A549 (cell line): Measurements from ENCODE around the gene SCAMP1. TPM values are rescaled to one million over a fixed set of nuclear protein-coding genes. Genes with fewer than 3 reads are reported as not detected.

Source experiments
- ATAC-seq, 2 experiments: fragments of 200-7000 bp in 1 of 2; fragments of >200 bp in 1 of 2; cut with Nextera tagmentation in 1 of 2; cut with Tn5 transposase in 1 of 2; 3 replicates each; pipeline versions ENCODE4 v1.8.0 to v1.9.1; 2018 to 2020; ENCODE audit warnings: mild to moderate bottlenecking in 1 of 2, moderate library complexity in 1 of 2
- CTCF ChIA-PET: fragments of 300-600 bp; sonication (Branson Sonifier 250); formaldehyde crosslinking; extraction: SDS; loops from one replicate; lab custom pipeline; 2021; ENCODE audit warnings: antibody characterized with exemption, inconsistent platforms; lab: Yijun Ruan, JAX
- POLR2A ChIA-PET: fragments of 350-600 bp; formaldehyde crosslinking; extraction: SDS; loops from one replicate; lab custom pipeline; 2021; ENCODE audit warnings: antibody characterized with exemption, inconsistent platforms; lab: Yijun Ruan, JAX
- DNase-seq, 2 experiments: peaks; one replicate each; pipeline versions ENCODE4 v3.0.0 to v3.0.0-alpha.2; 2011 to 2016; ENCODE audit warnings: low read depth in 1 of 2, low spot score in 1 of 2
- FAIRE-seq: peaks from 2 replicates; lab custom pipeline; 2011; peaks lifted over from hg19 to GRCh38; lab: Jason Lieb, UNC
- H3K27ac ChIP-seq, 2 experiments: fragments of >200 bp; sonication (Bioruptor Twin); formaldehyde crosslinking; 3 replicates each; pipeline ENCODE4 v1.5.1; 2016 to 2017
- H3K4me1 ChIP-seq: fragments of >200 bp; sonication (Bioruptor Twin); formaldehyde crosslinking; 3 replicates; pipeline ENCODE4 v1.6.1; 2016
- H3K4me2 ChIP-seq: fragments of >200 bp; sonication (Bioruptor Twin); formaldehyde crosslinking; 3 replicates; pipeline ENCODE4 v1.6.1; 2016
- H3K4me3 ChIP-seq: fragments of >200 bp; sonication (Bioruptor Twin); formaldehyde crosslinking; 3 replicates; pipeline ENCODE4 v1.5.1; 2016
- H3K9me3 ChIP-seq: fragments of >200 bp; sonication (Bioruptor Twin); formaldehyde crosslinking; 3 replicates; pipeline ENCODE4 v1.6.1; 2016
- BCL3 ChIP-seq: fragments of >200 bp; sonication (Bioruptor Twin); formaldehyde crosslinking; IDR thresholded peaks from 3 replicates; pipeline ENCODE4 v1.6.1; 2016
- CHD4 ChIP-seq: fragments of 200-600 bp; sonication (generic); IDR thresholded peaks from 2 replicates; pipeline ENCODE4 v1.6.1; 2016; ENCODE audit warnings: antibody characterized with exemption, mild to moderate bottlenecking, borderline replicate concordance
- CTCF ChIP-seq: fragments of >200 bp; sonication (Bioruptor Twin); formaldehyde crosslinking; IDR thresholded peaks from 3 replicates; pipeline ENCODE4 v1.5.1; 2016
- EHF ChIP-seq: fragments of 250-450 bp; sonication (Bioruptor Pico); IDR thresholded peaks from 2 replicates; pipeline ENCODE4 v1.5.0; 2020; ENCODE audit warnings: mild to moderate bottlenecking
- ESRRA ChIP-seq: fragments of 150-350 bp; IDR thresholded peaks from 2 replicates; pipeline ENCODE4 v1.6.1; 2014; ENCODE audit warnings: mild to moderate bottlenecking, low read length, borderline replicate concordance
- FOSB ChIP-seq: fragments of 250-450 bp; sonication (Bioruptor Pico); IDR thresholded peaks from 2 replicates; pipeline ENCODE4 v1.5.0; 2020; ENCODE audit warnings: mild to moderate bottlenecking, moderate library complexity
- FOSL2 ChIP-seq, 2 experiments: fragments of 450-650 bp in 1 of 2; fragments of >200 bp in 1 of 2; sonication (Bioruptor Twin) in 1 of 2; formaldehyde crosslinking; IDR thresholded peaks; 2 replicates each; pipeline versions ENCODE4 v1.5.0 to v1.6.1; 2016 to 2020; ENCODE audit warnings: mild to moderate bottlenecking in 1 of 2, moderate library complexity in 1 of 2
- HDAC2 ChIP-seq: fragments of 200-600 bp; sonication (generic); IDR thresholded peaks from 2 replicates; pipeline ENCODE4 v1.6.1; 2016
- HMGXB4 ChIP-seq: fragments of 250-450 bp; sonication (Bioruptor Pico); IDR thresholded peaks from 2 replicates; pipeline ENCODE4 v1.5.0; 2021; ENCODE audit warnings: mild to moderate bottlenecking, moderate library complexity, borderline replicate concordance
- HOXB5 ChIP-seq: fragments of 250-450 bp; sonication (Bioruptor Pico); IDR thresholded peaks from 2 replicates; pipeline ENCODE4 v1.5.0; 2020; ENCODE audit warnings: mild to moderate bottlenecking, moderate library complexity
- JUNB ChIP-seq: fragments of >200 bp; sonication (Bioruptor Twin); formaldehyde crosslinking; IDR thresholded peaks from 2 replicates; pipeline ENCODE4 v1.6.1; 2016
- MAFK ChIP-seq: fragments of 450-650 bp; IDR thresholded peaks from 2 replicates; pipeline ENCODE4 v1.6.1; 2014; ENCODE audit not compliant: partially characterized antibody
- MYC ChIP-seq: IDR thresholded peaks from 2 replicates; pipeline ENCODE4 v1.6.1; 2012; ENCODE audit warnings: mild to moderate bottlenecking, inconsistent platforms, low read length, improper control_type of control experiment, borderline replicate concordance
- NFE2L2 ChIP-seq: fragments of 150-350 bp; conservative IDR thresholded peaks from 2 replicates; pipeline ENCODE4 v1.6.1; 2014; ENCODE audit warnings: low read length
- NPAS2 ChIP-seq: fragments of 250-450 bp; sonication (Bioruptor Pico); IDR thresholded peaks from 2 replicates; pipeline ENCODE4 v1.8.0; 2022; ENCODE audit warnings: mild to moderate bottlenecking, moderate library complexity, borderline replicate concordance
- PHF8 ChIP-seq: fragments of 200-600 bp; sonication (generic); IDR thresholded peaks from 2 replicates; pipeline ENCODE4 v1.6.1; 2016; ENCODE audit warnings: low read depth, mild to moderate bottlenecking, antibody characterized with exemption, moderate library complexity, borderline replicate concordance
- RARB ChIP-seq: fragments of 250-450 bp; sonication (Bioruptor Pico); IDR thresholded peaks from 2 replicates; pipeline ENCODE4 v1.8.0; 2021; ENCODE audit warnings: mild to moderate bottlenecking, moderate library complexity
- RFX5 ChIP-seq: fragments of 450-650 bp; IDR thresholded peaks from 2 replicates; pipeline ENCODE4 v1.7.1; 2014; ENCODE audit warnings: antibody characterized with exemption, mild to moderate bottlenecking, moderate library complexity
- TFCP2L1 ChIP-seq: fragments of 250-450 bp; sonication (Bioruptor Pico); IDR thresholded peaks from 2 replicates; pipeline ENCODE4 v1.5.0; 2021; ENCODE audit warnings: mild to moderate bottlenecking
- ZFP36 ChIP-seq: fragments of 450-650 bp; IDR thresholded peaks from 2 replicates; pipeline ENCODE4 v1.6.1; 2014; ENCODE audit warnings: borderline replicate concordance; ENCODE audit not compliant: partially characterized antibody
- ZNF302 ChIP-seq: fragments of 250-450 bp; sonication (Bioruptor Pico); IDR thresholded peaks from 2 replicates; pipeline ENCODE4 v1.9.0; 2021; ENCODE audit warnings: inconsistent platforms, mild to moderate bottlenecking, moderate library complexity
- ZSCAN20 ChIP-seq: fragments of 250-450 bp; sonication (Bioruptor Pico); IDR thresholded peaks from 2 replicates; pipeline ENCODE4 v1.8.0; 2022; ENCODE audit warnings: mild to moderate bottlenecking, moderate library complexity
- WGBS: methylation state at CpG from one replicate; pipeline ENCODE4 v1.1.6; 2017; ENCODE audit errors: missing lambda C conversion rate; 5-methylcytosine and 5-hydroxymethylcytosine counted together
- polyA plus RNA-seq, 4 experiments: library from polyadenylated mRNA; depleted of rRNA in 3 of 4; stranded (reverse); fragments of >200 nt; fragmentation: RNase III in 1 of 4; extraction: RNeasy Plus Mini Kit Qiagen cat#74134 plus additional on column Dnase treatment in 1 of 4; gene quantifications; 2 replicates in 3 of 4; 3 replicates in 1 of 4; pipeline ENCODE4 v1.2.3, GENCODE V29; 2011 to 2017
- TF ChIP-seq, protein P1 (sequence below): IDR thresholded peaks from 2 replicates; pipeline ENCODE4 v1.6.1; 2012
- TF ChIP-seq, protein P2 (sequence below): fragments of 150-350 bp; IDR thresholded peaks from 2 replicates; pipeline ENCODE4 v1.6.1; 2014; ENCODE audit warnings: low read depth, mild to moderate bottlenecking, low read length
- TF ChIP-seq, protein P3 (sequence below): fragments of 450-650 bp; IDR thresholded peaks from 2 replicates; pipeline ENCODE4 v1.6.1; 2014; ENCODE audit warnings: antibody characterized with exemption
- TF ChIP-seq, protein P4 (sequence below): fragments of >200 bp; sonication (Bioruptor Twin); formaldehyde crosslinking; IDR thresholded peaks from 2 replicates; pipeline ENCODE4 v1.6.1; 2016

SCAMP1 gene
- polyA plus RNA-seq, 2 of the 4 experiments (the other 2 are of a cell fraction) = 23.8 to 42.2 TPM

DNA sequence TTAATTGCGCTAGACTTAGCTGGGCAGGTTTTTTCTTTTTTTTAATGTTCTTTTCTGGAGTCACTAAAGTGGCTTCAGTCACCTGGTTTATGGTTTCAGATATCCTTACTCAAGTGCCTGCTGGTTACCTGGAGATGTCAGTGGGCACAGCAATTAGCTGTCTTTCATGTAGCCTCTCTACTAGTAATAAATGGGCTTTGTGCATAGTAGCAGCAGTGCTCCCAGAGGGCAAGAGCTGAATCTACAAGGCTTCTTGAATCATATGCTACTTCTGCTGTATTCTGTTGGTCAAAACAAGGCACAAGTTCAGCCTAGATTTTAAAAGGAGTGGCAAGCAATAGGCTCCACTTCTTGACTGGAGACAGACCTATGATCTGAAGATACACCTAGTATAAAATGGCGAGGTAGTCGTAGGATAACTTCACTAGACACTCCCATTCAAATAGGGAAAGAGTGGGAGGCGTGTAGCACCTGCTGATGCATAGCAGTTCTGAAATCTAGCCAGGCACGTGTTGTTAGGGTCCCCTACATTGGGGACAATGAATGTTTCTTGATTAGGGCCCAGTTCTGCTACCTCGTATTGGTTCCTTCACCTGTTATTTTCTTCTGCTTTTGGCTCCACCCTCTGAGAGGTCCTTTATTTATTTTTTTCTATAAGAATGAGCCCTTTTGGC, 7.0 kb downstream of the SCAMP1 start:
- CTCF ChIA-PET = interaction anchor here (0.7 to 0.8 kb wide), 2 partner anchors 20 to 239 kb away, joined by 3 read pairs; no protein-coding TSS in a partner anchor

DNA sequence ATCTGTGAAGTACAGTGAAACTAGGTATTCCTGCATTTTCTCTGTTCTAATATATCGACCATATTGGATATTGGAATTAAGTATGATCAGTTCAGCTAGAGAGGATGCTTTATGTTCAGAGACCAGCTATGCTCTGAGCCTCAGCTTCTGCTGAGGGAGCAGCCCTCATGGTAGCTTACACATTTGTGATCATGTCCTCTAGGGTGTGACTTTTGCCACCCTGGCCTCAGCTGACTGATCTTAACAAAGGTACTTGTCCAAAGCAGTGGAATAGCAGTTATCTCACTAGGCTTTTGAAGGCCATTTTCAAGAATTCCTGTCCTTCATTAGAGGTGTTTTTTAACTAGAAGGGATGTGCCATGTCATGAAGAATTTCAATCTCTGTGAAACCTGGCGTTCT, 9.3 kb downstream of the SCAMP1 start:
- no peak overlapping the region for H3K4me3 ChIP-seq
- WGBS = 95% methylated on average over 2 of the region's 2 CpGs
- no peak overlapping the region for H3K4me2 ChIP-seq
- H3K9me3 ChIP-seq = no peaks in the 10 kb centered on the region
- no peak for TF ChIP-seq PHF8
- no peak for TF ChIP-seq CTCF
- TF ChIP-seq, protein P1, sequence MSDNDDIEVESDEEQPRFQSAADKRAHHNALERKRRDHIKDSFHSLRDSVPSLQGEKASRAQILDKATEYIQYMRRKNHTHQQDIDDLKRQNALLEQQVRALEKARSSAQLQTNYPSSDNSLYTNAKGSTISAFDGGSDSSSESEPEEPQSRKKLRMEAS = no peak
- no peak for TF ChIP-seq RARB (CRISPR knock-in tag)
- no peak for TF ChIP-seq ESRRA
- TF ChIP-seq HOXB5 = no peak
- TF ChIP-seq, protein P2, sequence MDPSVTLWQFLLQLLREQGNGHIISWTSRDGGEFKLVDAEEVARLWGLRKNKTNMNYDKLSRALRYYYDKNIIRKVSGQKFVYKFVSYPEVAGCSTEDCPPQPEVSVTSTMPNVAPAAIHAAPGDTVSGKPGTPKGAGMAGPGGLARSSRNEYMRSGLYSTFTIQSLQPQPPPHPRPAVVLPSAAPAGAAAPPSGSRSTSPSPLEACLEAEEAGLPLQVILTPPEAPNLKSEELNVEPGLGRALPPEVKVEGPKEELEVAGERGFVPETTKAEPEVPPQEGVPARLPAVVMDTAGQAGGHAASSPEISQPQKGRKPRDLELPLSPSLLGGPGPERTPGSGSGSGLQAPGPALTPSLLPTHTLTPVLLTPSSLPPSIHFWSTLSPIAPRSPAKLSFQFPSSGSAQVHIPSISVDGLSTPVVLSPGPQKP = no peak
- no peak for TF ChIP-seq TFCP2L1 (CRISPR knock-in tag)
- TF ChIP-seq ZFP36 = no peak
- TF ChIP-seq, protein P3, sequence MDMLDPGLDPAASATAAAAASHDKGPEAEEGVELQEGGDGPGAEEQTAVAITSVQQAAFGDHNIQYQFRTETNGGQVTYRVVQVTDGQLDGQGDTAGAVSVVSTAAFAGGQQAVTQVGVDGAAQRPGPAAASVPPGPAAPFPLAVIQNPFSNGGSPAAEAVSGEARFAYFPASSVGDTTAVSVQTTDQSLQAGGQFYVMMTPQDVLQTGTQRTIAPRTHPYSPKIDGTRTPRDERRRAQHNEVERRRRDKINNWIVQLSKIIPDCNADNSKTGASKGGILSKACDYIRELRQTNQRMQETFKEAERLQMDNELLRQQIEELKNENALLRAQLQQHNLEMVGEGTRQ = no peak
- TF ChIP-seq ZSCAN20 (CRISPR knock-in tag) = no peak
- ChIA-PET CTCF (interaction anchor here (0.7 kb wide), 1 partner anchor 393 kb away, joined by 3 read pairs; no protein-coding TSS in a partner anchor), POLR2A (no interaction called here)
- no peaks in the 10 kb centered on the region for H3K4me1 ChIP-seq
- DNase-seq = no peak
- ATAC-seq = no peak
- no peak for FAIRE-seq
- no peak overlapping the region for H3K27ac ChIP-seq

More for the DNA sequence above, 7.0 kb downstream of the SCAMP1 start:
- DNase-seq (peak in 1 of 2 experiments; percentile 13), ATAC-seq (peak; percentile 59 to 69; a peak in 5 of 6 replicates), FAIRE-seq (no peak)
- Histone ChIP-seq H3K4me2 (no peak overlapping the region), H3K27ac (no peak overlapping the region), H3K4me1 (peaks cover 1% of the 10 kb centered on the region; the same call in 2 of the 3 replicates), H3K9me3 (no peaks in the 10 kb centered on the region), H3K4me3 (no peak overlapping the region)
- 90% methylated on average over 6 of the region's 6 CpGs for WGBS
- POLR2A ChIA-PET = no interaction called here
- TF ChIP-seq MYC = no peak
- no peak for TF ChIP-seq JUNB
- TF ChIP-seq HDAC2 = no peak

DNA sequence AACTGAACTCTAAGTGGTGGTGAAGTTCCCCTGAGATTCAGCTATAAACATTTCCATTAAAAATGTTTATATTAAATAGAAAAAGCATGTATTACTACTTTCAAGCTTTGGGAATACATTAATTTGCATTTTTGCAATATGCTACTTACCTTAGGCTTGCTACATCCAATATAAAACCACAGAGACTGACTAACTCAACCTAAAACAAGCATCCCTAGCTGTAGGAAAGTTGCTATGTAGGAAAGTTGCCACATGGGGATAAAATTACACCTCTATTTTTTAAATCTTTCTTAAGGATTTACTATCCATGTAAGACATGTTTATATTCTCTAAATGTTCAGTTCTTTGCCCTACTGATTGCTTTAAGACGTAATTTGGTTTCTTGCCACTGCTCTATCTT, 12.8 kb downstream of the SCAMP1 start:
- CTCF ChIA-PET = no interaction called here
- WGBS = 88% methylated on average over 1 of the region's 1 CpG
- Histone ChIP-seq H3K4me3 (no peak overlapping the region), H3K9me3 (no peaks in the 10 kb centered on the region), H3K4me1 (peaks cover 11% of the 10 kb centered on the region; the same call in 2 of the 3 replicates), H3K4me2 (no peak overlapping the region), H3K27ac (no peak overlapping the region)
- ATAC-seq (no peak), DNase-seq (no peak), FAIRE-seq (no peak)
- POLR2A ChIA-PET = no interaction called here
- no peak for TF ChIP-seq FOSB (CRISPR knock-in tag)
- no peak for TF ChIP-seq CHD4
- TF ChIP-seq ZFP36 = no peak
- no peak for TF ChIP-seq TFCP2L1 (CRISPR knock-in tag)
- no peak for TF ChIP-seq ZNF302 (CRISPR knock-in tag)
- TF ChIP-seq RFX5 = no peak
- no peak for TF ChIP-seq ESRRA
- no peak for TF ChIP-seq NPAS2 (CRISPR knock-in tag)
- TF ChIP-seq RARB (CRISPR knock-in tag) = no peak
- TF ChIP-seq BCL3 = no peak
- TF ChIP-seq EHF = no peak
- no peak for TF ChIP-seq HMGXB4 (CRISPR knock-in tag)
- TF ChIP-seq NFE2L2 = no peak
- no peak for TF ChIP-seq FOSL2 (IDR thresholded peaks at IDR 0.05)
- no peak for TF ChIP-seq FOSL2 (CRISPR knock-in tag; IDR thresholded peaks at IDR 0.05)
- TF ChIP-seq MAFK = no peak
- TF ChIP-seq, protein P4, sequence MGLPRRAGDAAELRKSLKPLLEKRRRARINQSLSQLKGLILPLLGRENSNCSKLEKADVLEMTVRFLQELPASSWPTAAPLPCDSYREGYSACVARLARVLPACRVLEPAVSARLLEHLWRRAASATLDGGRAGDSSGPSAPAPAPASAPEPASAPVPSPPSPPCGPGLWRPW = no peak
